ENCODE data around the gene LRRC8E.
"Not testable (repeated sequence)": the region's sequence is repeated elsewhere in the genome, so short reads cannot be mapped to it uniquely, and the experiment has no call there.

The LRRC8E gene

DNA sequence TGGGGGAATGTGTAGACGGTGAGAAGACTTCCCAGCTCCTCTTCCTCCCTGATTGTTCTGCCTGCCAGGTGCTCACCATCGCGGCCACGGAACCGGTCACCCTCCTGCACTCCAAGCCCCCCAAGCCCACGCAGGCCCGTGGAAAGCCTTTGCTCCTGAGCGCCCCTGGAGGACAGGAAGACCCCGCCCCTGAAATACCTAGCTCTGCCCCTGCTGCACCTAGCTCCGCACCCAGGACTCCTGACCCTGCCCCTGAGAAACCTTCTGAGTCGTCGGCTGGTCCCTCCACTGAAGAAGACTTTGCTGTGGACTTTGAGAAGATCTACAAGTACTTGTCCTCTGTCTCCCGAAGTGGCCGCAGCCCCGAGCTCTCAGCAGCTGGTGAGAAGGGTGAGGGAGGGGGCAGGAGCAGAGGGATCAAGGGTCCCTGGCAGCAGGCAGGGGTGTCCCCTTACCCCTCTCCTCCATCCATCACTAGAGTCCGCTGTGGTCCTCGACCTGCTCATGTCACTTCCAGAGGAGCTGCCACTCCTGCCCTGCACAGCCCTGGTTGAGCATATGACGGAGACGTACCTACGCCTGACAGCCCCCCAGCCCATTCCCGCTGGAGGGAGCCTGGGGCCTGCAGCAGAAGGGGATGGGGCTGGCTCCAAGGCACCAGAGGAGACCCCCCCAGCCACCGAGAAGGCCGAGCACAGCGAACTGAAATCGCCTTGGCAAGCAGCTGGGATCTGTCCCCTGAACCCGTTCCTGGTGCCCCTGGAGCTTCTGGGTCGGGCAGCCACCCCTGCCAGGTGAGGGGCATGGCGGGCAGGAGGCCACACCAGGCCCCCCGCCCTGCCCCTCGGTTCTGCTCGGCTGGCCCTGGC, 33.9 kb downstream of the LRRC8E start:
- no peak for DNase-seq

GRCh38 chr19:7922836-7923195, 34.5 kb downstream of the LRRC8E start:
- no peak for DNase-seq

DNA sequence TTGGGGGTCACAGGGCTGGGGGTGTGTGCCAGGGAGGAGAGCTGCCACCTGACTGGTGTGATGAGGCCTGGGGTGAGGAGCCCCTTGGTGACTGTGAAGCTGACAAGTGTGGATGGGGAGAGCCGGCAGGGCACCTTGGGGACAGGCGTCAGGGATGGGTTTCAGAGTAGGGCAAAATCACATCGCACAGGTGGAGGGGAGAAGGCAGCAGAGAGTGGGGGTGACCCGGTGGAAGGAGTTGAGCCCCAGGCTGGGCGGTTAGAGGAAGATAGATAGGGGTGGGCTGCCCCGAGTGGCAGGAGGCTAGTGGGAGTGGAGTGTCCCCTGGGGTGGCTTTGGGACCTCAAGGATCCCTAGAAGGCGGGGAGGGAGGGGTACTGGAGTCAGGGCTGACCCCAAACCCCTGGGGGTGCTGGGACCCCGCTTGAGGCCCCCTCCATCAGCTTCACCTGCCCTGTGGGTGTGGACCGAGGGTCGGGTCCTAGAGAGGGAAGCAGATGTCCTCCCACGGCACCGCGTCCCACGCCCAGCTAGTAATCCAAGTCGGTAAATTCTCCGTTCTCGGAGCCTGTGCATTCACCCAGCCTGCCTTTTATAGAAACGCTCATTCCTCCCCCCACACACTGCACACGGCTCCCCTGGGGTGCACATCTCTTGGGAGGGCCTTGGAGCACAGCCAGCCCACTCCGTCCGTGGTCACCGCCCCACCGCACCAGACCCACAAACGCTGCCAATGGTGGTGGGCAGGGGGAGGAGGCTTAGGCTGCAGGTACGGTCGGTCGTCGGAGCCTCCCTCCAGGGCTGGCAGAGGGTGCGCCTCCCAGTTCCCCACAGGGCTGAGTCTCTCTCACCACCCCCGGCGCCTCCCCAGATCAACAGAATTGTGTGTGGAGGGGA, 35.2 kb downstream of the LRRC8E start:
- DNase-seq: no peak

GRCh38 chr19:7924241-7924640, 35.9 kb downstream of the LRRC8E start:
- no peak for DNase-seq

- DNase-seq: no peak
Observed at GRCh38 chr19:7924651-7925170, 36.4 kb downstream of the LRRC8E start.

DNA sequence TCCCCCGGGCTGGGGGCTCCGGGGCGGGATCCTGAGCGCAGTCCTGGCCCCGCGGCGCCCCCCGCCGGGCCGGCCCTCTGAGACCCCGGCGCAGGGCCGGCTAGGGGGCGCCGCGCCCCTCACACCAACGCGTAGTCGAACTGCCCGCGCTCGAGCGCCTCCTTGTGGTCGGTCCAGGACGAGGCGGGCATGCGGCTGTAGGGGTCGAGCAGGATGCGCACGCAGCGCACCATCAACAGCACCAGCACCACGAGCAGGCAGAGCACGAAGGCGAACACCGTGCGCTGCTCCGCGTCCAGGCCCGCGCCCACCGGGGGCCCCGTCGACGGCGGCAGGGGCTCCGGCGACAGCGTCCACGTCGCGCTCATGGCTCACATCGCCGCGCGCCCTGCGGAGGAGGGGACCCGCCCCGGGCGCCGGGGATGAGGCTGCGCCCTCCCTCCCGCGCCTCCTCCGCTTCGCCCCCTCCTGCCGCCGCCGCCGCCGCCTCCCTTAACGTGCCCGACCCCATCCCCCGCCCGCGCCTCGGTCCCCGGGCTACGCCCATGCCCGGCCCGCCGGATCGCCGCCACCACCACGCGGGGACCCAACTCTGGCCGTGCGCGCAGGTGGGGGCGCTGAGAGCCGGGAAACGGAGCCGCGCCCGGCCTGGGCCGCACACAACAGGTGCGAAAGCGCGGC, 37.0 kb downstream of the LRRC8E start:
- peak; percentile 64 for DNase-seq

DNA sequence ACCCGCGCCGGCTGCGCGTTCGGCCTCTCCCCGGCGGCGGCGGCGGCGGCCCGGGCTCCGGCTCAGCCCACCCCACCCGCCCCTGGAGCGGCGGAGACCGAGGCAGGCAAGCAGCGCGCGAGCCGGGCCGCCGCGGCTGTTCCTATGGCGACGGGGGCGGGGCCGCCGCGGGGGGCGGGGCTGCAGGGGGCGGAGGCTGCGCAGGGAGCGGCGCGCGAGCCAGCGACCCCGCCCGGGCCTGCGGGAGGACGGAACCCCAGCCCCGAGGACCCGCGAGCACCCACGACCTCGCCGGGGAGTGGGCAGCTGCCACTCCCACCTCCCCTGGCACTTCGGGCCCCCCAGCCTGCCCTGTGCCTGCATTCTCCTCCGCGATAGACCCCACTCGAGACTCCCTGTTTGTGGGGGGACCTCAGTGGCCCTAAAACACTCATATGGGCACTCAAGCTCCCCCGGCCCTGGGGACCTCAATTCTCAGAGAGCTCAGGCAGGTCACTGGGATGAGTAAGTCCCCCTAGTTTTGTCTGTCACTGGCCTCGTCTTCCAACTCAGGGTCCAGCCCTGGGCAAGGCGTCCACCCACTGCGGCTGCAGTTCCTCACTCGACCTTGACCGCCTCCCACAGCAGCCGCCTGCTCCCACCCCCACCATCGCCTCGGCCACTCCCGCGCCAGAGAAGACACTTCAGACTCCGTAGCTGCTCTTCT, 37.9 kb downstream of the LRRC8E start, which contains the start of gene CTXN1:
CTXN1 (minus strand) TSS at position 115 of the 706 bp plus-strand sequence. CDS start 597 bp downstream, outside the sequence.
- DNase-seq: peak; percentile 46

- DNase-seq: no peak
Observed at GRCh38 chr19:7926727-7927604, 38.7 kb downstream of the LRRC8E start.

DNA sequence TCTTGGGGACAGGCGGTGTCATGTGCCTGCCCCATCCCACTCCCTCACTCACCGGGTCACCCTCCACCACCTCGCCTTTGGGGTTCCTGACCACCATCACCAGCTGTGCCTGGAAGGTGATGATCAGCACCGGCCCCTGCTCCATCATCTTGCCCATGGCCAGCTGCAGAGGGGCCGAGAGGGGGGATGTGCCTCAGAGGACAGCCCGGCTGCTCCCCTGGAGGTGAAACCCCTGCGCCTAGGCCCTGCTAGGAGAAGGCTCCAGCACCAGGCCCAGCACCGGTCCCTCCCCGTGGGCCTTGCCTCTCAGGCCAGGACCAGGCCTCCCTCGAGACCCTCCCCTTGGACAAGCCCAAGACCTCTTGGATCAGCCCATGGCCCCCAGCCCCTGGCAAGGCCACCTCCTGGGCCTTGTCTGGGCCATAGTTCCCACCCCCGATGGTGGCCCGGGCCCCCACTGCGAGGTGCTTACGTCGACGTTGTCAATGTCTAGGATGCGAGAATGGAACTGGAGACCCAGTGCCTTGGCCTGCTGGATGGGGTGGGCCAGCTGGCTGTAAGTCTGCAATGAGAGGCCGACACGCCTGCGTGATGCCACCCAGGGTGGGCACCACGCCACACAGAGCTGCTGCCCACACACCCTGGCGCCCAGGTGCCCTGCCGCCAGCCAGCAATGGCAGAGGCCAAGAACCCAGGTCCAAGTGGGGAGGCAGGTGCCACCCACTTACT, 39.5 kb downstream of the LRRC8E start:
- DNase-seq: no peak

- no peak for DNase-seq
Observed at GRCh38 chr19:7928334-7928706, 40.0 kb downstream of the LRRC8E start.

GRCh38 chr19:7928741-7929701, 40.7 kb downstream of the LRRC8E start:
- no peak for DNase-seq

GRCh38 chr19:7930030-7930429, 41.7 kb downstream of the LRRC8E start:
- not testable (repeated sequence) for DNase-seq

- no peak for DNase-seq
Observed at GRCh38 chr19:7930765-7931164, 42.5 kb downstream of the LRRC8E start.

GRCh38 chr19:7931221-7932061, 43.1 kb downstream of the LRRC8E start:
- DNase-seq: no peak

- no peak for DNase-seq
Observed at GRCh38 chr19:7932276-7932929, 44.1 kb downstream of the LRRC8E start.

DNA sequence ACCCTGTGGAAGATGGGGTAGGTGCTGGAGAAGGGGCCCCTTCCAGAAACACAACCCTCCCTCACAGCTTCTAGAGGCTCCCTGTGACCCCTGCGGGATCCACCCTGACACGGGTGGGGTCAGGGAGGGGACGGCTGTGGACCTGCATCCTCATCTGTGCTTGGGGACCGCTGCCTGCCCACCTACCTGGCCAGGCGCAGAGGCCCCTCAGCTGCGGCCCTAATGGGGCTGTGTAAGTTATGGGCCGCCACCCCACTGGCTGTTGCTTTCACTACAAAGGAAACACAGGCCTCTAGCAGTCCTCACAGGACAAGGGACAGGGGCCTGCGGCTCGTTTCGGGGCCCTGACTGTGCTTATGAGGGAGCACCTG, 44.6 kb downstream of the LRRC8E start:
- no peak for DNase-seq

DNA sequence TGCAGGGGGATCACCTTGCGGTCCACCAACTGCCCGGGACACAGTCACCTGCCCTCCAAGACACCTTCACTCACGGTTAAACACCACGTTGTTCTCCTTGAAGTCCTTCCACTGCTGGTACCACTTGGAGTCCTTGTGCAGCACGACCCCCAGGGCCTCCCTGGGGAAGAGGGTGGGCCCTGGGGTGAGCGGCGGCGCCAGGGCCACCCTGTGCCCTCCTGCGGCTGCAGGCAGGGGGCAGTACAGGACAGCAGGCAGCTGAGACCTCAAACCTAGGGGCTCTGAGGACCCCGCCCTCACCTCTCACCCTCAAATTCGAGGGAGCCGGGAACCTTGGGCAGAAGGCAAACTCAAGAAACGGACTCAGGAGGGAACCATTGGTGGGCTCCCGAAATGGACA, 45.1 kb downstream of the LRRC8E start:
- no peak for DNase-seq

Data from inflammatory macrophage treated with lipopolysaccharide for 4 hours (primary cell).